NCI-H345 treated with DMSO at 0.1 percent for 48 hours (cell line): ENCODE results near the gene TUT7.
A peak's percentile ranks its signal among the peaks of the same experiment; 100 is the strongest.

Experiments used
- DNase-seq: peaks from one replicate; lab custom pipeline; 2025; ENCODE audit not compliant: unreplicated experiment; lab: John Stamatoyannopoulos, UW

Gene TUT7

GRCh38 chr9:86259557-86259956, 94.7 kb downstream of the TUT7 start, which contains the start of gene C9orf153:
TSS of gene C9orf153 (minus strand) at chr9:86259657. CDS start at chr9:86229603, 30,054 bp downstream.
- DNase-seq = no peak

GRCh38 chr9:86257391-86257790, 96.8 kb downstream of the TUT7 start:
- no peak for DNase-seq

DNA sequence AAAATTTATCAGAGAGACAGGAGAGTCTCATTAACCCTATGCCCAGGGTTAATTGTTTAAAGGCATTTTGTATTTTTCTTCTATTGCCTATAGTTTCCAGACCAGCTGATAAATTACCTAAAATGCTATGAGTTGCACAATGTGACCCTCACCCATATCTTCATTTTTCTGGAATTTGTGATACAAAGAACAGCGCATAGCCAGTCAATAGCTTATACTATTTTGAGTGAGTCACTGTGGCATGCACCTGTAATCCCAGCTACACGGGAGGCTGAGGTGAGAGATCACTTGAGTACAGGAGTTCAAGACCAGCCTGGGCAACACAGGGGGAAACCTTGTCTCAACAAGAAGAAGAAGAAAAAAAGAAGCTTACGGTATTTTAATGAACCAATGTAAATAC, 97.6 kb downstream of the TUT7 start:
- DNase-seq = no peak

DNA sequence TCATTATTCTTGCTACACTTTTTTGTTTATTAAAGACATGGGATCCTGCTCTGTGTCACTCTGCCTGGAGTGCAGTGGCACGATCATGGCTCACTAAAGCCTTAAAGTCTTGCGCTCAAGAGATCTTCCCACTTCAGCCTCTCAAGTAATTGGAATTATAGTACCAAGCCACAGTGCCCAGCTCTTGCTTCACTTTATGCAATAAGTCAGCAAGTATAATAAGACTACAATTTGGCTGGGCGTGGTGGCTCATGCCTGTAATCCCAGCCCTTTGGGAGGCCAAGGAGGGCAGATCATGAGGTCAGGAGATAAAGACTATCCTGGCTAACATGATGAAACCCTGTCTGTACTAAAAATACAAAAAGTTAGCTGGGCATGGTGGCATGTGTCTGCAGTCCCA, 100.6 kb downstream of the TUT7 start:
- DNase-seq = no peak

DNA sequence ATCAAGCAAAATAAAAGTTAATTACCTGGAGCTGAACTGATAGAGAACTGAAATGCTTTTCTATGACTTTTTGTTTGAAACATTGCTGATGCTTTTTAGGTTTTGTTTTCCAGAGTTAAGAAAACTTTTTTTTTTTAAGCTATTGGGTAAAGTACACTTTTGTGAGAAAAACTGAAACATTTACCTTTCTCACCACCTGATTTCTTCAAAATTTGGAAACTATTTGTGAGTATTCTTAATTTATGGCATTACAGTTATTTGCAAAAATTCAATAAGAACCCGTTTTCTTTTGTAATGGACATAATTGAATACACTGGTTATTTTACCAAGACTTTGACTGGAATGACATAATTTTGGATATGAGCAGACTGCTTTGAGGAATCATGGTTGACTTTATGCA, 101.3 kb downstream of the TUT7 start:
- no peak for DNase-seq

- no peak for DNase-seq
Observed at GRCh38 chr9:86250123-86250522, 104.1 kb downstream of the TUT7 start.

DNA sequence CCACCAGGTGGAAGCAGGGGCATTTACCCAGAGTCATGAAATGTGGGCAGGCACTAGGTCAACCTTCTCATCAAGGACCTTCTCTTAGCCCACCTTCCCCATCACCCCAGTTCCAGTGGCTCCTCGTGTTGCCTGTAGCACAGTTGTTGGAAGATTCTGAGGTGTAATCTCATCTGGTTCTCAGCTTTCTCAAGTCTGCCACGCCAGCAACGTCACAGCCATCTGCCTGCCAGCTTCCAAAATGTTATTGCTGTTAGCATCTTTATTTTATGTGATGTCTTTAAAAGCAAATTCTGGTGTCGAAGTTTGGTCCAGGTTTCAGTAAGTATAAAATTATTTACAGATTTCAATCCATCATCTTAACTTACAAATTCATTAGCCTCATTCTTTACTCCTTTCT, 105.5 kb downstream of the TUT7 start:
- no peak for DNase-seq

GRCh38 chr9:86246752-86247161, 107.5 kb downstream of the TUT7 start:
- peak; percentile 29 for DNase-seq

DNA sequence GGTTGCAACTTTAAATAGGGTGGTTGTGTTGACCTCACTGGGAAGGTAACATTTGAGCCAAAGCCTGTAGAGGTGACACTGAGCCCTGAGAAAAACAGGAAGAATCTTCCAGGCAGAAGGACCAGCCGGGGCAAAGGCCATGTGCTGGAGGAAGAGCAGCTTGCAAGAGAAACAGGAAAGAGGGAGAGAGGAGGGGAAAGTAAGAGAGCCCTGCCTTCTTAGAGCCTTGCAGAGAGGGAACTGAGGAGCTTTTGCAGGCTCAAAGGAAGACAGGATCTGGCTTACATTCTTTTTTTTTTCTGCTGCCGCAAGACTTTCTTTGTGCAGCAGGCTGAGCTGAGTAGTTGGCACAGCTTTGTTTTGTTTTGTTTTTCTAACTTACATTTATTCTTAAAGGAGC, 112.1 kb downstream of the TUT7 start:
- no peak for DNase-seq

DNA sequence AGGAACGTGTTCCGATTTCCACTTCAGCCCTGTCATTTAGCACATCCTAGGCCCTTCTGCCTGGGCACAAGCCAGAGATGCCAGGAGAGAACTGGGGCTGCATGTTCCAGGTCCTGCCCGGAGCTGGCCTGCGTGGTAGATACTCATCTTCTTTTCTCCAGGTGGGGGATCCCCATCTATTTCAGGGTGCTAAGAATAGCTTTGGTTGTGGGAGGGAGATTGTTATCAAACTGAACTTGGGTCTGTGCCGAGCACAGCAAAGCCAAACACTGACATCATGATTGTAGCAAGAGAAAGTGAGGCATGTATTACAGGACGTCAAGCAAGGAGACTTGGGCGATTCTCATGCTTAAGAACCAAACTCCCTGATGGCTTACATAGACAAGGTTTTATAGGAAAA, 113.0 kb downstream of the TUT7 start:
- no peak for DNase-seq

GRCh38 chr9:86238861-86239770, 115.1 kb downstream of the TUT7 start:
- no peak for DNase-seq
